Right cardiac atrium (tissue), 5 donors: ENCODE measurements around the gene ZSCAN26. TPM values are rescaled to one million over a fixed set of nuclear protein-coding genes. Genes with fewer than 3 reads are reported as not detected.

Experiments
- ATAC-seq, 2 donors: fragments of 200-7000 bp; cut with Tn5 transposase; one replicate each; pipeline versions ENCODE4 v1.8.0 to v1.9.1; 2020; ENCODE audit warnings: moderate library complexity in 2 of 2, mild to moderate bottlenecking in 1 of 2
- DNase-seq, 3 donors: peaks; one replicate each; pipeline ENCODE4 v3.0.0-alpha.2; 2020
- H3K27ac ChIP-seq: one replicate; pipeline ENCODE4 v1.5.1; 2013; ENCODE audit warnings: mild to moderate bottlenecking, low read length, control low read depth, moderate library complexity
- H3K27me3 ChIP-seq: one replicate; pipeline ENCODE4 v1.6.1; 2013; ENCODE audit not compliant: control insufficient read depth, insufficient read depth
- H3K4me1 ChIP-seq: one replicate; pipeline ENCODE4 v1.6.1; 2013; ENCODE audit warnings: low read length; ENCODE audit not compliant: control insufficient read depth, insufficient read depth
- H3K4me3 ChIP-seq: one replicate; pipeline ENCODE4 v1.5.1; 2013; ENCODE audit warnings: low read length, control low read depth
- H3K9me3 ChIP-seq: one replicate; pipeline ENCODE4 v1.6.1; 2013; ENCODE audit warnings: low read length; ENCODE audit not compliant: control insufficient read depth
- WGBS: extraction: QIAGEN DNeasy Blood & Tissue Kit; methylation state at CpG from one replicate; pipeline ENCODE4 v1.1.7; 2013; 5-methylcytosine and 5-hydroxymethylcytosine counted together
- intact Hi-C, 4 donors: fragments of 100-400 bp; cut with DNase I; formaldehyde crosslinking; loops; one replicate each; pipeline versions ENCODE4 v1.11.0 to v1.14.0; 2022 to 2023
- long read RNA-seq, 4 donors: library from polyadenylated mRNA; unstranded; transcript quantifications; one replicate each; pipeline ENCODE4 v2.0.0, GENCODE V29; 2020 to 2021
- polyA plus RNA-seq: library from polyadenylated mRNA; stranded (reverse); fragments of 200-250 nt; gene quantifications from one replicate; pipeline ENCODE4 v1.2.3, GENCODE V29; 2013
- total RNA-seq, 4 donors: library from RNA; stranded (reverse); fragmentation: NEBNext Ultra II Directional; extraction: Animal tissue kit (Norgen Biotek cat#: 25700); gene quantifications; one replicate each; pipeline ENCODE4 v1.2.1, GENCODE V29; 2021
- donor health status: healthy with polysubstance abuse.
- donor health status: DM: no; HTN: yes; CAD: no.
- donor health status: DM: no; HTN: no; CAD: no.
- donor health status: DM: no; HTN: yes; CAD: no; lungs with severe emphysema.
- donor health status: DM: yes; HTN: yes; CAD: no.

The ZSCAN26 gene
- total RNA-seq (10 to 100 TPM; 12.0 to 20.2 (median 15.2) TPM), polyA plus RNA-seq (11.4 TPM)
- long read RNA-seq, donor 1, transcript ZSCAN26-202 (4 exons, 2,835 nt) = major isoform, 13 of 33 reads
- long read RNA-seq, donor 1, transcript ZSCAN26-201 (4 exons, 2,362 nt) = minor isoform, 5 of 33 reads
- long read RNA-seq, donor 1, partial matches to known transcripts = 4 of 33 reads
- long read RNA-seq, donor 1, other reads (novel, unspliced or antisense) = 7 of 33 reads
- long read RNA-seq, donor 2, partial matches to known transcripts = 0 of 13 reads
- long read RNA-seq, donor 2, other reads (novel, unspliced or antisense) = 4 of 13 reads
- long read RNA-seq, donor 3, transcript ZSCAN26-201 (4 exons, 2,362 nt) = major isoform, 15 of 30 reads
- long read RNA-seq, donor 3, transcript ZSCAN26-202 (4 exons, 2,835 nt) = minor isoform, 6 of 30 reads
- long read RNA-seq, donor 3, partial matches to known transcripts = 2 of 30 reads
- long read RNA-seq, donor 3, other reads (novel, unspliced or antisense) = 3 of 30 reads
- long read RNA-seq, donor 4, partial matches to known transcripts = 4 of 13 reads
- long read RNA-seq, donor 4, other reads (novel, unspliced or antisense) = 1 of 13 reads

- peak within 1 kb of the TSS; percentile 97 for H3K27ac ChIP-seq
- ATAC-seq (peak; percentile 98), DNase-seq (peak; percentile 85 to 95 (median 94))
- intact Hi-C loops = no loop called here
- H3K9me3 ChIP-seq = no peaks in the 10 kb centered on the region
- peak within 1 kb of the TSS; percentile 84 for H3K4me3 ChIP-seq
- WGBS = under 1% methylated on average over 32 of the region's 32 CpGs
- H3K27me3 ChIP-seq = no peaks in the 10 kb centered on the region
- H3K4me1 ChIP-seq = peaks cover 2% of the 10 kb centered on the region
Measured at GRCh38 chr6:28266962-28267694, at the start of gene ZSCAN26. ZSCAN26 (plus strand) TSS chr6:28267143; CDS start chr6:28271920, 4,777 bp downstream.

DNA sequence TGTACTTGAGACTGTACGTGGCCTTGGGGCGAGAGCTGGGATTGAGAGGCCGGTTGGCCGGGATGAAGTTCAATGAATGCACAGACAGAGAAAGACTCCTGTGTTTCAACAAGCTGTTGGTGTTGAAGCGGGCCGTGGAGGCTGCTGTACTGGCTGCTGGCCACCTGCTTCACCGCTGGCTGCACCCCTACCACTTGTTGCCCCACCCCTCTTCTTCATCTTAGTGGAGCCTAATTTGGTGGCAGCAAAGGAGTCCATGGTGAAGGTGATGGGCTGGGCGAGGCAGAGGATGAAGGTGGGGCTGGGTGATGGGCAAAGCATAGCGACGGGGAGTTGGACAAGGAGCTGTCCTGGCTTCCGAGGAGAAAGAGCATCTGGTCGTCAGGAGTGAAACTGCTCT is 49.1 kb upstream of the ZSCAN26 start:
- intact Hi-C loops = loop anchor here in 1 of 4 donors (10.0 kb wide), 1 partner anchor 73 kb away; the partner anchor contains the start of gene ZKSCAN8
- no peak for ATAC-seq
- Histone ChIP-seq H3K4me1 (no peaks in the 10 kb centered on the region), H3K27me3 (no peaks in the 10 kb centered on the region), H3K4me3 (no peak overlapping the region), H3K27ac (no peak overlapping the region), H3K9me3 (peaks cover 2% of the 10 kb centered on the region)
- DNase-seq = peak in 2 of 3 donors; percentile 35 to 36
- 88% methylated on average over 12 of the region's 12 CpGs for WGBS

DNA sequence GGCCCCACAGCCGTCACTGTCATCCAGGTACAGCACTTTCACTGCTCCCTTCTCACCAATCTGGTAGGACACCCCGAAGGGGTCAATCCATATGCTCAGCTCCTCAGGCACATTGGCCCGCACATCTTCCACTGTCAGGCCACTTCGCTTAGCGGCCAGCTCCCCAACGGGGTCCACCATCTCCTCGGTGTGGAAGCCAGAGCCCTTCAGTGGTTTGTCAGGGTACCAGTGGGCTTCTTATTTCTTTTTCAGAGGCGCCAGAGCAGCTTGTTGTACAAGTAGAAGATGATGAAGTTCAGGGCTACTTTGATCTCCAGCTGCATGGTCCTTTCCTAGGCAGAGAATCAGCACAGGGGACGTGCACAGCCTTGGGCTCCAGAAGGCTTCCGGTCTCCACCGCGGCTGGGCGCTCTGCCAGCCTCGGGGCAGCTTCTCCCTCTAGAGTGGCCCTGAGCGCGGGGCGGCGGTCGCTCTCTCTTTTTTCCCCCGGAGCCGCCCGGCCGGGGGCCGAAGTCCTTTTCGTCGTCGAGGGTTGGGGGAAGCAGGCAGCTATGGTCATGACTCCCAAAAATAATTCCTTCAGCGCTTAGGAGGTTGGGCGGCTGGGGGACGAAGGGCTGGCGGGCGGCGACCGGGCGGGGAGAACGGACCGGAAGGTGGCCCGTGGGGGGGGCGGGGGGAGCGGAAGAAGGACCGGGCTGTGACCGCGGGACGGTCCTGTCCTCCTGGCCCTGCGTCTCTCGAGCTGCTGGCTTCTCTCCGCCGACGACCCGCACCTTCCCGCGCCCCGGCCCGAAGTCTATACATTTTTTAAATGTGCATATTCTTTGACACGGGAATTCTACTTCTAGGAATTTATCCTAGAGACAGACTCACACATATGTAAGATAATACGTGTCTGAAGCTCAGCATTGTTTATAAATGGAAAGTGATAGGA is 48.4 kb upstream of the ZSCAN26 start:
- WGBS = 9% methylated on average over 56 of the region's 56 CpGs
- ATAC-seq (peak; percentile 96 to 98), DNase-seq (peak; percentile 83 to 93 (median 93))
- intact Hi-C loops = loop anchor here in 1 of 4 donors (10.0 kb wide), 1 partner anchor 74 kb away; the partner anchor contains the start of gene ZKSCAN8
- H3K9me3 ChIP-seq = peaks cover 2% of the 10 kb centered on the region
- peak overlapping the region; percentile 68 for H3K27ac ChIP-seq
- no peaks in the 10 kb centered on the region for H3K4me1 ChIP-seq
- H3K4me3 ChIP-seq = peak overlapping the region; percentile 86
- H3K27me3 ChIP-seq = no peaks in the 10 kb centered on the region

- Histone ChIP-seq H3K27me3 (no peaks in the 10 kb centered on the region), H3K4me3 (no peak overlapping the region)
- 26% methylated on average over 6 of the region's 6 CpGs for WGBS
Measured at GRCh38 chr6:28220257-28221133, 46.4 kb upstream of the ZSCAN26 start.

DNA sequence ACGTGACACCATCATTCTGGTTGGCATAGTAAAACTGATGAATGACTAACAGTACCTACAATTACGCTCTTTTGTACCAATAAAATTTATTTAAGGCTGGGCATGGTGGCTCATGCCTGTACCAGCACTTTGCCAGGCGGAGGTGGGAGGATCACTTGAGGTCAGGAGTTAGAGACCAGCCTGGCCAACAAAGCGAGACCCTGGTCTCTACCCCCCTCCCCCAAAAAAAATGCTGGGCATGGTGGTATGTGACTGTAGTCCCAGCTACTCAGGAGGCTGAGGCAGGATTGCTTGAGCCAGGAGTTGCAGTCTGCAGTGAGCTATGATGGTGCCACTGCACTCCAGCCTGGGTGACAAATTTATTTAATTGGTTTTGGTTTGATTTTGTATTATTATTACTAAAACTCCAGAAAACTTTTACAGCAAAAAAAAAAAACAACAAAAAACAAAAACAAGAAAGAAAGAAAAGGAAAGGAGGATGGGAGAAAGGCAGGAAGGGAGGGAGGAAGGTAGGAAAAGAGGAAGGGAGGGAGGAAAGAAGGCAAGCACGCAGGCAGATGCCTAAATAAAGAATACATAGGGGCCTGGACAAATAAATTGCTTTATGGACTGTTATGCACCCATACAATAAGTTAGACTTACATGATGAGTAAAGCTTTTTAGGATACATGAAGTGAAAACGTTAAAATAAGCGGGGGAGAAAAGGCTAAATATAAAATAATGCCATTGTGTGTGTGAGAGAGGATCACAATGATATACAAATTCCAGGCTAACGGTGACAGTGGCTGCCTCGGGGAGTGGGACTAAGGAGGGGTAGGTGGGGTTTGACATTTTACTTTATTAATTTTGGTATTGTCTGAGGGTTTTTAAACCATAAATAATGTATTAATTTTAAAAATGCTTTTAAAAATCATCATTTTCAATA is 42.5 kb upstream of the ZSCAN26 start:
- no peaks in the 10 kb centered on the region for H3K9me3 ChIP-seq
- intact Hi-C loops = loop anchor here in 1 of 4 donors (10.0 kb wide), 1 partner anchor 80 kb away; the partner anchor contains the start of gene ZKSCAN8
- DNase-seq (no peak), ATAC-seq (no peak)
- H3K27me3 ChIP-seq = no peaks in the 10 kb centered on the region
- H3K4me1 ChIP-seq = peaks cover 2% of the 10 kb centered on the region
- 51% methylated on average over 9 of the region's 9 CpGs for WGBS
- H3K27ac ChIP-seq = peak overlapping the region; percentile 16
- H3K4me3 ChIP-seq = peak overlapping the region; percentile 54

More at GRCh38 chr6:28220257-28221133, 46.4 kb upstream of the ZSCAN26 start:
- DNase-seq = no peak
- intact Hi-C loops = loop anchor here in 1 of 4 donors (10.0 kb wide), 1 partner anchor 76 kb away; the partner anchor contains the start of gene ZKSCAN8
- no peak for ATAC-seq
- Histone ChIP-seq H3K27ac (no peak overlapping the region), H3K9me3 (no peaks in the 10 kb centered on the region), H3K4me1 (no peaks in the 10 kb centered on the region)

GRCh38 chr6:28225056-28225834 is 41.7 kb upstream of the ZSCAN26 start, which contains the start of gene ZSCAN9:
ZSCAN9 (plus strand) TSS chr6:28225275; CDS start chr6:28227085, 1,810 bp downstream.
- Histone ChIP-seq H3K9me3 (no peaks in the 10 kb centered on the region), H3K4me3 (peak within 1 kb of the TSS; percentile 54), H3K27me3 (no peaks in the 10 kb centered on the region), H3K27ac (peak within 1 kb of the TSS; percentile 54), H3K4me1 (peaks cover 2% of the 10 kb centered on the region)
- intact Hi-C loops = loop anchor here in 1 of 4 donors (10.0 kb wide), 1 partner anchor 80 kb away; the partner anchor contains the start of gene ZKSCAN8
- peak; percentile 97 to 99 for ATAC-seq
- WGBS = under 1% methylated on average over 45 of the region's 45 CpGs
- peak; percentile 90 to 95 (median 93) for DNase-seq

DNA sequence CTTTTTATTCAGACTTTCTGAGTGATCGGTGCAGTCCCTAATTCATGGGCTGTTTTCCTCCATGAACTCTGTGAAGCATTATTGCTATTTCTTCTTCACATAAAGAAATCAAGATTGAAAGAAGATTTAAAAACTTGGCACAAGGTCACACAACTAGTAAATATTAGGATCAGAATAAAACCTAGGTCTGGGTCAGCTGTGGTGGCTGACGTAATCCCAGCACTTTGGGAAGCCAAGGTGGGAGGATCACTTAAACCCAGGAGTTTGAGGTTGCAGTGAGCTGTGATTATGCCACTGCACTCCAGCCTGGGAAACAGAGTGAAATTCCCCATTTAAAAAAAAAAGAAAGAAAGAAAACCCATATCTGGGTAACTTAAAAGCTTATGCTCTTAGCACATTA is 40.5 kb upstream of the ZSCAN26 start:
- 92% methylated on average over 2 of the region's 2 CpGs for WGBS
- Histone ChIP-seq H3K9me3 (no peaks in the 10 kb centered on the region), H3K27me3 (no peaks in the 10 kb centered on the region), H3K4me3 (no peak overlapping the region), H3K4me1 (peaks cover 2% of the 10 kb centered on the region), H3K27ac (no peak overlapping the region)
- intact Hi-C loops = loop anchor here in 1 of 4 donors (10.0 kb wide), 1 partner anchor 82 kb away; the partner anchor contains the start of gene ZKSCAN8
- no peak for ATAC-seq
- no peak for DNase-seq

GRCh38 chr6:28232785-28233184 is 34.2 kb upstream of the ZSCAN26 start:
- no peak overlapping the region for H3K4me3 ChIP-seq
- no peaks in the 10 kb centered on the region for H3K9me3 ChIP-seq
- WGBS = 95% methylated on average over 11 of the region's 11 CpGs
- H3K4me1 ChIP-seq = peaks cover 1% of the 10 kb centered on the region
- H3K27me3 ChIP-seq = no peaks in the 10 kb centered on the region
- H3K27ac ChIP-seq = no peak overlapping the region
- intact Hi-C loops = no loop called here
- DNase-seq (no peak), ATAC-seq (no peak)
